Astrocyte (in vitro differentiated cells and primary cell): Measurements from ENCODE around the gene GPR21. TPM values are rescaled to one million over a fixed set of nuclear protein-coding genes. Genes with fewer than 3 reads are reported as not detected.

Source experiments
- DNase-seq: peaks from one replicate; pipeline ENCODE4 v3.0.0-alpha.2; 2010; ENCODE audit warnings: low read depth
- FAIRE-seq: peaks from 2 replicates; lab custom pipeline; 2011; peaks lifted over from hg19 to GRCh38; lab: Jason Lieb, UNC
- H2AFZ ChIP-seq: 2 replicates; pipeline ENCODE4 v1.6.0; 2012; ENCODE audit warnings: low read depth, low read length, inconsistent platforms
- H3K27ac ChIP-seq: 2 replicates; pipeline ENCODE4 v1.5.1; 2011; ENCODE audit warnings: low read depth, low read length, inconsistent platforms
- H3K27me3 ChIP-seq: 2 replicates; pipeline ENCODE4 v1.6.0; 2011; ENCODE audit warnings: low read length, inconsistent platforms; ENCODE audit not compliant: insufficient read depth
- H3K36me3 ChIP-seq: 2 replicates; pipeline ENCODE4 v1.5.1; 2011; ENCODE audit warnings: low read length, inconsistent platforms; ENCODE audit not compliant: insufficient read depth
- H3K4me1 ChIP-seq: 2 replicates; pipeline ENCODE4 v1.5.1; 2011; ENCODE audit warnings: low read length, inconsistent platforms; ENCODE audit not compliant: insufficient read depth
- H3K4me2 ChIP-seq: 2 replicates; pipeline ENCODE4 v1.6.0; 2012; ENCODE audit warnings: low read length, inconsistent platforms
- H3K4me3 ChIP-seq: 2 replicates; pipeline ENCODE4 v1.5.1; 2011; ENCODE audit warnings: low read depth, mild to moderate bottlenecking, low read length, inconsistent platforms; ENCODE audit not compliant: insufficient read depth
- H3K79me2 ChIP-seq: 2 replicates; pipeline ENCODE4 v1.6.0; 2012; ENCODE audit warnings: mild to moderate bottlenecking, low read length, inconsistent platforms; ENCODE audit not compliant: insufficient read depth
- H3K9ac ChIP-seq: 2 replicates; pipeline ENCODE4 v1.6.0; 2012; ENCODE audit warnings: mild to moderate bottlenecking, low read length, inconsistent platforms
- H3K9me3 ChIP-seq: 2 replicates; pipeline ENCODE4 v1.5.1; 2012; ENCODE audit warnings: low read depth, mild to moderate bottlenecking, low read length, inconsistent platforms; ENCODE audit not compliant: insufficient read depth
- H4K20me1 ChIP-seq: 2 replicates; pipeline ENCODE4 v1.6.0; 2012; ENCODE audit warnings: low read length, inconsistent platforms; ENCODE audit not compliant: insufficient read depth
- H3K27ac Mint-ChIP-seq: one replicate; pipeline ENCODE4 v1.8.0; 2021; ENCODE audit warnings: mild to moderate bottlenecking, mixed read lengths; ENCODE audit not compliant: unreplicated experiment
- H3K27me3 Mint-ChIP-seq: one replicate; pipeline ENCODE4 v1.8.0; 2021; ENCODE audit warnings: low read depth, mixed read lengths; ENCODE audit not compliant: unreplicated experiment
- H3K36me3 Mint-ChIP-seq: one replicate; pipeline ENCODE4 v1.8.0; 2021; ENCODE audit warnings: low read depth, mixed read lengths; ENCODE audit not compliant: unreplicated experiment
- H3K4me1 Mint-ChIP-seq: one replicate; pipeline ENCODE4 v1.8.0; 2021; ENCODE audit warnings: low read depth, mixed read lengths; ENCODE audit not compliant: unreplicated experiment
- H3K4me3 Mint-ChIP-seq: one replicate; pipeline ENCODE4 v1.8.0; 2021; ENCODE audit warnings: mild to moderate bottlenecking, moderate library complexity, mixed read lengths; ENCODE audit not compliant: unreplicated experiment
- H3K9me3 Mint-ChIP-seq: one replicate; pipeline ENCODE4 v1.8.0; 2021; ENCODE audit warnings: mild to moderate bottlenecking, mixed read lengths; ENCODE audit not compliant: unreplicated experiment
- CTCF ChIP-seq: IDR thresholded peaks from 2 replicates; pipeline ENCODE4 v1.5.1; 2011; ENCODE audit warnings: low read depth, mild to moderate bottlenecking, inconsistent platforms, low read length, moderate library complexity; ENCODE audit not compliant: insufficient read depth
- EZH2 ChIP-seq: IDR thresholded peaks from 2 replicates; pipeline ENCODE4 v1.6.1; 2012; ENCODE audit warnings: mild to moderate bottlenecking, low read length, inconsistent platforms; ENCODE audit not compliant: insufficient read depth
- total RNA-seq: library from RNA; stranded (reverse); gene quantifications from 2 replicates; pipeline ENCODE4 v1.2.1, GENCODE V29; 2021

GPR21 gene
- total RNA-seq, 1 donor from 2014 or later: 1.6 TPM

- Mint-ChIP-seq H3K4me1 (no peaks in the 10 kb centered on the region), H3K36me3 (peaks cover 16% of the 10 kb centered on the region), H3K4me3 (no peak overlapping the region), H3K27me3 (no peaks in the 10 kb centered on the region), H3K27ac (no peak overlapping the region), H3K9me3 (peaks cover 3% of the 10 kb centered on the region)
- H3K4me3 ChIP-seq: no peak overlapping the region
- H3K79me2 ChIP-seq: no peaks in the 10 kb centered on the region
- no peak for TF ChIP-seq EZH2
- TF ChIP-seq CTCF: no peak
- H3K27me3 ChIP-seq: no peaks in the 10 kb centered on the region
- no peak overlapping the region for H3K27ac ChIP-seq
- FAIRE-seq (no peak), DNase-seq (no peak)
- peaks cover 31% of the 10 kb centered on the region for H3K36me3 ChIP-seq
- H3K9me3 ChIP-seq: no peaks in the 10 kb centered on the region
- no peak overlapping the region for H3K4me2 ChIP-seq
- H4K20me1 ChIP-seq: no peaks in the 10 kb centered on the region
- no peaks in the 10 kb centered on the region for H3K4me1 ChIP-seq
- H3K9ac ChIP-seq: no peak overlapping the region
- H2AFZ ChIP-seq: no peak overlapping the region
These were observed 16.8 kb upstream of the GPR21 start for GRCh38 chr9:123016631-123017030.

GRCh38 chr9:123020796-123021195, 12.7 kb upstream of the GPR21 start:
- Mint-ChIP-seq H3K36me3 (peaks cover 2% of the 10 kb centered on the region), H3K9me3 (no peaks in the 10 kb centered on the region), H3K4me3 (no peak overlapping the region), H3K27me3 (no peaks in the 10 kb centered on the region), H3K4me1 (no peaks in the 10 kb centered on the region), H3K27ac (no peak overlapping the region)
- Histone ChIP-seq H3K9ac (no peak overlapping the region), H3K4me1 (no peaks in the 10 kb centered on the region), H3K79me2 (no peaks in the 10 kb centered on the region), H3K4me2 (no peak overlapping the region), H3K27ac (no peak overlapping the region), H2AFZ (no peak overlapping the region), H4K20me1 (no peaks in the 10 kb centered on the region), H3K27me3 (no peaks in the 10 kb centered on the region), H3K36me3 (peaks cover 23% of the 10 kb centered on the region), H3K9me3 (no peaks in the 10 kb centered on the region), H3K4me3 (no peak overlapping the region)
- TF ChIP-seq EZH2 (no peak), CTCF (no peak)
- DNase-seq: no peak
- no peak for FAIRE-seq

- Histone ChIP-seq H3K27me3 (no peaks in the 10 kb centered on the region), H3K4me1 (no peaks in the 10 kb centered on the region), H3K4me2 (no peak overlapping the region), H2AFZ (no peak overlapping the region), H3K4me3 (no peak overlapping the region), H3K9ac (no peak overlapping the region), H3K9me3 (no peaks in the 10 kb centered on the region), H3K79me2 (no peaks in the 10 kb centered on the region), H3K36me3 (peaks cover 5% of the 10 kb centered on the region), H4K20me1 (no peaks in the 10 kb centered on the region), H3K27ac (no peak overlapping the region)
- Mint-ChIP-seq H3K36me3 (peaks cover 4% of the 10 kb centered on the region), H3K9me3 (no peaks in the 10 kb centered on the region), H3K4me1 (peaks cover 4% of the 10 kb centered on the region), H3K4me3 (no peak overlapping the region), H3K27me3 (no peaks in the 10 kb centered on the region), H3K27ac (no peak overlapping the region)
- DNase-seq (no peak), FAIRE-seq (no peak)
- no peak for TF ChIP-seq EZH2
- TF ChIP-seq CTCF: no peak
These were observed 7.0 kb upstream of the GPR21 start for GRCh38 chr9:123026425-123026824.
